Sigmoid colon (tissue), 4 donors: ENCODE measurements around the gene RBKS.

Experiments used
- EP300 ChIP-seq, 4 donors: sonication (generic); formaldehyde crosslinking; IDR thresholded peaks; one replicate each; pipeline ENCODE4 v1.6.1; 2017; ENCODE audit warnings: antibody characterized with exemption in 4 of 4
- POLR2A ChIP-seq, 2 donors: fragments of 450-650 bp; IDR thresholded peaks; one replicate each; pipeline ENCODE4 v1.6.1; 2016; ENCODE audit warnings: antibody characterized with exemption in 2 of 2, mild to moderate bottlenecking in 2 of 2, moderate library complexity in 2 of 2
- POLR2AphosphoS5 ChIP-seq, 4 donors: sonication (generic); formaldehyde crosslinking; IDR thresholded peaks; one replicate each; pipeline ENCODE4 v1.6.1; 2017; ENCODE audit warnings: antibody characterized with exemption in 4 of 4
- TF ChIP-seq, protein P1 (sequence below), 4 experiments: fragments of 450-650 bp in 3 of 4; fragments of 200-600 bp in 1 of 4; IDR thresholded peaks; one replicate each; pipeline ENCODE4 v1.5.1; 2016 to 2019; ENCODE audit warnings: antibody characterized with exemption in 4 of 4, mild to moderate bottlenecking in 3 of 4, moderate library complexity in 2 of 4

DNA sequence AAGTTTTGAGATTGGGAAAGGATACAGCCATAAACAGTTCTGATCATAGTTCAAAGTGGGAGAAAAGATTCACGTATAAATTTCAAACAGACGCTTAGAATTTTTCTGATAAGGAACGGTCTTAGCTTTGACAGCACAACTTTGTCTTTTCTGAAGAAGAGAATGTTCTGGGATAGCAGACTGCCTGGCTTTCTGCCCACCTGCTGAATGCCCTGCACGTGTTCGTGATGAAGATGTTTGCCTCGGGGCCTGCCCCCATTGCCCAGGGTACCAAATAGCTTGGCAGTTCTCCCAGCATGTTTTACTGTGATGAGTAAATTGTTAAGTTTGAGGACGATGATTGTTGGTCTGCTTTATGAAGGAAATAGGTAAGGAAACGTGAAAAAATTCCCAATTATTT, 114.1 kb downstream of the RBKS start:
- TF ChIP-seq, protein P1, sequence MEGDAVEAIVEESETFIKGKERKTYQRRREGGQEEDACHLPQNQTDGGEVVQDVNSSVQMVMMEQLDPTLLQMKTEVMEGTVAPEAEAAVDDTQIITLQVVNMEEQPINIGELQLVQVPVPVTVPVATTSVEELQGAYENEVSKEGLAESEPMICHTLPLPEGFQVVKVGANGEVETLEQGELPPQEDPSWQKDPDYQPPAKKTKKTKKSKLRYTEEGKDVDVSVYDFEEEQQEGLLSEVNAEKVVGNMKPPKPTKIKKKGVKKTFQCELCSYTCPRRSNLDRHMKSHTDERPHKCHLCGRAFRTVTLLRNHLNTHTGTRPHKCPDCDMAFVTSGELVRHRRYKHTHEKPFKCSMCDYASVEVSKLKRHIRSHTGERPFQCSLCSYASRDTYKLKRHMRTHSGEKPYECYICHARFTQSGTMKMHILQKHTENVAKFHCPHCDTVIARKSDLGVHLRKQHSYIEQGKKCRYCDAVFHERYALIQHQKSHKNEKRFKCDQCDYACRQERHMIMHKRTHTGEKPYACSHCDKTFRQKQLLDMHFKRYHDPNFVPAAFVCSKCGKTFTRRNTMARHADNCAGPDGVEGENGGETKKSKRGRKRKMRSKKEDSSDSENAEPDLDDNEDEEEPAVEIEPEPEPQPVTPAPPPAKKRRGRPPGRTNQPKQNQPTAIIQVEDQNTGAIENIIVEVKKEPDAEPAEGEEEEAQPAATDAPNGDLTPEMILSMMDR (IDR thresholded peaks at IDR 0.05) = no peak
- TF ChIP-seq POLR2A (IDR thresholded peaks at IDR 0.05) = no peak
- TF ChIP-seq POLR2AphosphoS5 (IDR thresholded peaks at IDR 0.05) = peak in 3 of 4 donors; percentile 45 to 66 (median 60)
- peak in 3 of 4 donors; percentile 17 to 71 (median 58) for TF ChIP-seq EP300 (IDR thresholded peaks at IDR 0.05)
